ENCODE measurements around the gene SLC30A10. TPM values are rescaled to one million over a fixed set of nuclear protein-coding genes. Genes with fewer than 3 reads are reported as not detected.
"Not testable (repeated sequence)": the region's sequence is repeated elsewhere in the genome, so short reads cannot be mapped to it uniquely, and the experiment has no call there.

Gene SLC30A10
- total RNA-seq, 1 donor from 2014 or later, result 16.5 TPM

DNA sequence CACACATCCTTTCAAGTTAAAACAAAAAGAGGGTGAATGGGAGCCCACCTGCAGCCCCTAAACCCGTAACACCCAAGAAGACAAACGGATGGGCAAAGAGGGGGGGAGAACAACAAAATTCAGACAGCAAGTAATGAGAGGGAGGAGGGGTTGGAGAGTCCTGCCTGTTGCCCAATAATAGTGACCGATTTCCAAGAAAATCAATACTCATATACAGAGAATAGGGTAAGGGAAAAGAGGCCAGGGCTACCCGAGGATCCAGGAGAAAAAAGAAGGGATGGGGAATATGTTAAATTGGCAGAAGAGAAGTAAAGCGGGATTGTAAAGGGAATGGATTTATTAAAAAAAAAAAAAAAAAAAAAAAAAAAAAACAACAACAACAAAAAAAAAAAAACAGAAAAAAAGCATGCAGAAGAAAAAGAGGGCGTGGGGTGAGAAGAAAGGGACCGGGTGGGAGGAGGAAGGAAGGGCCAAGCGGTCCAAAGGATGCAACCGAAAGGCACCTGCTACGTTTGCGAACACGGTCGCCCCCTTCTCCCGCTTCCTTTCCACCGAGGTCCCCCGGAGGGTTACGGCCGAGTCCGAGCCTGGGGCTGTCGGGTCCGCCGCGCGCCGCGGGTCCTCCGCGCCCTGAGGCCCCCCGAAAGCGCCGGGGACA is 930 bp downstream of the SLC30A10 start:
- no peak for DNase-seq

DNA sequence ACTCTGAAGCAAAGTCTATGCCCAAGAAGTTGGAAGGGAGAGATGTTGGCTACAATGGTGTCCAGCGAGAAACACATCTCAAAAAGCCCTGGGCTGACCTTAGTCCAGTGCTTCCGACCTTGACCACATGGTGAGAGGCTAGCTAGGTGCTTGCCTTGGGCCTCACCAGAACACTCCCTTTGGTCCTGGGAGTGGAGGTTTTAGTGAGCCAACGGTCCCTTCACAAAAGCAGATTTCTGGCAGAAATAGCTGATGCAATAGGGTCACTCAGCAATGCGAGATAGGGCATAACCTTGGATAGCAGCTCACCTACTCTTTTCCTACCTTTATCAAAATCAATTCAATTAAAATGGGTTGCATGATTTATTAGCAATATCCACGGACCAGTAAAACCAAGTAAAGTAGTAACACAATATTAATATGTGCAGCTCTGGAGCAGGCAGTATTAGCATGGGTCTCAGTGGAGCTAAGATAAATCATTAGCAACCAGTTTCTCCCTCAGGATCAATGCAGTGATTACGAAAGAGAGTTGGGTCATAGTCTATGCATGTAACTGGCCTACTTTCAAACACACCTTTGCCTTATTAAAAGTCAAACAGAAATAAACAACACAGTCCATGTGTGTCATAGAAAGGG is 1.9 kb downstream of the SLC30A10 start:
- DNase-seq, result no peak

GRCh38 chr1:219924342-219924741 is 4.0 kb downstream of the SLC30A10 start:
- no peak for DNase-seq

- no peak for DNase-seq
Measured at GRCh38 chr1:219917851-219918466, 10.4 kb downstream of the SLC30A10 start.

GRCh38 chr1:219917281-219917680 is 11.1 kb downstream of the SLC30A10 start:
- DNase-seq, result no peak

GRCh38 chr1:219916257-219916656 is 12.1 kb downstream of the SLC30A10 start:
- no peak for DNase-seq

DNA sequence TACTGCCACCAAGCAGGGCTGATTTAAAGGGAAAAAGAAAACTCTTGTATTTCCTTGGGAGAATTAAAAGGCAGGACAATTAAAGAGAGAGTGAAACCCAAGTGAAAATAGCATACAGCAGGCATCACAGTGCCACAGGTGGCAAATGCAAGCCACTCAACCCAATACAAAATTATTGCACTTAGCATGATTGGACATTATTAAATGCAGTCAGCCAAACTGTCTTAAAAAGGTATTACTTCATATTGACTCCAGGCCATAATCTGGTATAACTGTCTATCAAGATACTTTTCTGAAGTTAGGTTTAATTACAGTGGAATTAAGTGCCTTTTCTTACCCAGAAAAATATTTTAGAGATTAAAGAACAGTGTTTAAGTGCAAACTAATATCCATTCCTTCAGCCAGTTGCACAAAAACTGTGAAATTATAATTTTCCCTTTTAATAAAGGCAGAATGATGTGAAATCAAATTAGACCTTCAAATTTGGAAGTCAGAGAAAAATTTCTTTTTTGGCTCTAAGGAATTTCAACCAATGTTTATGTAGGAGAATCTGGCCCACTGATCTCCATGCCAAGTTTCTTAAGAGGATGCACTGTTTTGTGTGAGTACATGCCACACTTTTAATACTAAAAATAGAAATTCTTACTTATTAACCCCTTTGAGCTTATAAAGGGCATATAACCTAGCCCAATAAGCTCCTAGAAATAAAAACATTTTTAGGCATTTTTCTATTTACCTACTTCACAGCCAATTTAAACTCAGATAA is 15.2 kb downstream of the SLC30A10 start:
- no peak for DNase-seq

GRCh38 chr1:219910716-219911115 is 17.6 kb downstream of the SLC30A10 start:
- DNase-seq, result no peak

DNA sequence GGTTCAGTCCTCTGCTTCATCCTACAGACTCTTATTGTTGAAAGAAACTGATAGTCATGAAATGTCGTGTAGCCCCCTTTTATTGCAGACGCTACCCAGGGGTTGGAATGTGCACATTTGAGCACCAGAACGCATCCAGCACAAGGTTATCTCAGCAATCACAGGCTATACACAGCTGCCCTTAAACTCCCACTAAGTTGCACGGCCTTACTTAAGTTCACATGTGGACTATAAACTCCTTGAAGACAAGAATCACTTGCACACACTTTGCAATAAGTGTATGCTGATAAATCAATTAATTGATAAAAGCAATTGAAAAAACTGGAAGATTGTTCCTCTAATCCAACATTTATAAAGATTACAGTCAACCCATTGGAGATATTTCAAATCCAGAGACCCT is 18.9 kb downstream of the SLC30A10 start:
- DNase-seq, result no peak

GRCh38 chr1:219908170-219908569 is 20.2 kb downstream of the SLC30A10 start:
- no peak for DNase-seq

- no peak for DNase-seq
Measured at GRCh38 chr1:219907772-219908070, 20.6 kb downstream of the SLC30A10 start.

- no peak for DNase-seq
Measured at GRCh38 chr1:219906924-219907771, 21.2 kb downstream of the SLC30A10 start.

- DNase-seq, result not testable (repeated sequence)
Measured at GRCh38 chr1:219906565-219906923, 21.8 kb downstream of the SLC30A10 start.

GRCh38 chr1:219905524-219905923 is 22.8 kb downstream of the SLC30A10 start:
- no peak for DNase-seq

- DNase-seq, result no peak
Measured at GRCh38 chr1:219904934-219905333, 23.4 kb downstream of the SLC30A10 start.

- DNase-seq, result no peak
Measured at GRCh38 chr1:219903353-219903871, 24.9 kb downstream of the SLC30A10 start.

GRCh38 chr1:219902951-219903350 is 25.4 kb downstream of the SLC30A10 start:
- no peak for DNase-seq

DNA sequence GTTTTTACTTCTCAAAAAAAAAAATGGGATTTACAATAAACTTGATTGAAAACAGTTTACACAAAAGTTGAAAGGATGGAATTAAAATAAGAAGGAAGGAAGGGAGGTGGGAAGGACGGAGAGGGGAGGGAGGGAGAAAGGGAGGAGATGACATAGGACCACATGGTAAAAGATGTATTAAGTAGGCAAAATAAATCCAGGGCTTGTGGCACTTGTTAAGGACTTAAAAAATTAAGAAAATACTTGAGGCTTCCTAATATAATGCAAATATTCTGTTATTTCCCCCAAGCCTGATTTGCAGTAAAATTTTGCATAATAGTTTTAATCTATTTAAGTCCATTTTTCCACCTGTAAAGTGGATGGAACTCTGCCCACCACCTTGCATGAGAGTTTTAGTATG is 27.5 kb downstream of the SLC30A10 start:
- DNase-seq, result no peak

GRCh38 chr1:219900201-219900600 is 28.2 kb downstream of the SLC30A10 start:
- no peak for DNase-seq

GRCh38 chr1:219898375-219898774 is 30.0 kb downstream of the SLC30A10 start:
- no peak for DNase-seq

- DNase-seq, result no peak
Measured at GRCh38 chr1:219897914-219898313, 30.4 kb downstream of the SLC30A10 start.

GRCh38 chr1:219892271-219892670 is 36.1 kb downstream of the SLC30A10 start:
- DNase-seq, result not testable (repeated sequence)

Data from occipital lobe (tissue), 2 donors.